GM18870 (cell line): ENCODE measurements around the gene CBLN3.
"Not testable (repeated sequence)": the region's sequence is repeated elsewhere in the genome, so short reads cannot be mapped to it uniquely, and the experiment has no call there.

Source experiments
- ATAC-seq: cut with Tn5 transposase; IDR thresholded peaks from one replicate; pipeline ENCODE4 v1.9.1; 2021; ENCODE audit warnings: moderate library complexity; ENCODE audit not compliant: unreplicated experiment

Gene CBLN3

GRCh38 chr14:24429395-24430142, at the start of gene CBLN3, which contains the start of gene KHNYN:
Gene CBLN3, minus strand, starts transcription at chr14:24429668. Its CDS starts 614 bp downstream, at chr14:24429054.
Gene KHNYN, plus strand, starts transcription at chr14:24429954. Its CDS starts 777 bp downstream, at chr14:24430731.
- peak; percentile 83 for ATAC-seq

GRCh38 chr14:24475261-24475660, 45.8 kb upstream of the CBLN3 start:
- no peak for ATAC-seq

- no peak for ATAC-seq
Observed at GRCh38 chr14:24473211-24473610, 43.7 kb upstream of the CBLN3 start.

DNA sequence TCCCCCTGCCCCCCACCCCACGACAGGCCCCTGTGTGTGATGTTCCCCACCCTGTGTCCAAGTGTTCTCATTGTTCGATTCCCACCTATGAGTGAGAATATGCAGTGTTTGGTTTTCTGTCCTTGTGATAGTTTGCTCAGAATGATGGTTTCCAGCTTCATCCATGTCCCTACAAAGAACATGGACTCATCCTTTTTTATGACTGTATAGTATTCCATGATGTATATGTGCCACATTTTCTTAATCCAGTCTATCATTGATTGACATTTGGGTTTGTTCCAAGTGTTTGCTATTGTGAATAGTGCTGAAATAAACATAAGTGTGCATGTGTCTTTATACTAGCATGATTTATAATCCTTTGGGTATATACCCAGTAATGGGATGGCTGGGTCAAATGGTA, 41.0 kb upstream of the CBLN3 start:
- not testable (repeated sequence) for ATAC-seq

- ATAC-seq = no peak
Observed at GRCh38 chr14:24465805-24466204, 36.3 kb upstream of the CBLN3 start.

DNA sequence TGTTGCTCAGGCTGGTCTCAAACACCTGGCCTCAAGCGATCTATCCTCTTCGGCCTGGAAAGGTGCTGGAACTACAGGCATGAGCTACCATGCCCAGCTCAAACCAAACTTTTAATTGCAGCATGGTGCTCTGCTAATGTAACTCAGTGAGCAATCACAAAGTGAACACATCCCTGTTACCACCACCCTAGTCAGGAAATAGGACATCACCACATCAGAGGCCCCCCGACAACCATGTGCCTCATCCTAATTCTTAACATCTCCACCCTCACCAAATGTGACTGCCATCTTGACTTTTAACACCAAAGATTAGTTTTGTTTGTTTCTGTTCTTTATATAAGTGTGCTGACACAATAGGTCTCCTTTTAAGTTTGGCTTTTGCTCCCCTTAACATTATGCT, 35.9 kb upstream of the CBLN3 start:
- no peak for ATAC-seq

GRCh38 chr14:24463884-24464785, 34.7 kb upstream of the CBLN3 start:
- ATAC-seq = no peak

- ATAC-seq = no peak
Observed at GRCh38 chr14:24463017-24463883, 33.8 kb upstream of the CBLN3 start.

DNA sequence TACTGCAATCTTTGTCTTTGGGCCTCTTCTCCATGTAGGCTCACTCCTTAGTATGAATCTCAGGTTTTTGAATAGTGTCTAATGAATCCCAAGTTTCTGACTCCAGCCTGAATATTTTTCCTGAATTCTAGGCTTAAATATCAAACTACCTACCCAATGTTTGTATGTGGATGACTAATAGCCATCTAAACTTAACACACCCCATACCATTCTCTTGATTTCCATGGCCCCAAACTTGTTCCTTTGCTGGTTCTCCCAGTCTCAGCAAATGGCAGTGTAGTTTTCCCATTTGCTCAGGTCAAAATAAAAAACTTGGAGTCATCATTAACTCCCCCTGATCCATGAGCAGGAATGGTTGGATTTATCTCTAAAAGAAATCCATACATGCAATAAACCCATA, 31.9 kb upstream of the CBLN3 start:
- ATAC-seq = no peak

DNA sequence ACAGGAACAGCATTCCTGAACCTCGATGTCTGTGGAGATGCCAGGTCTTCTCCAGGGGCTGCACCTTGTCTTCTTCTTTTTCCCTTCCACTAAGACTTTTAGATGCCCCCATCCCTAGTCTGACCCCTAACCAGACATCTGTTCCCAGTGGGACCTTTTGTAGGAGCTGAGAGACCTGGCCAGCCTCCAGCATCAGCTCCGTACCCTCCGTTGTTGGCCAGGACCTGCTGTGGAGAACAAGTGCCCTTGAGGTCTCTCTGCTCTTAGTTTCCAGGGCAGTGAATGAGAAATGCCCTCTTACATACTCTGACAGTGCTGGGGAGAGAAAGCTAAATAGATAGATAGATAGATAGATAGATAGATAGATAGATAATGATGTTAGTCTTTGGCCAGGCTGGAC, 29.9 kb upstream of the CBLN3 start:
- no peak for ATAC-seq

- no peak for ATAC-seq
Observed at GRCh38 chr14:24458736-24459135, 29.3 kb upstream of the CBLN3 start.

GRCh38 chr14:24456980-24457379, 27.5 kb upstream of the CBLN3 start:
- ATAC-seq = no peak

- ATAC-seq = not testable (repeated sequence)
Observed at GRCh38 chr14:24450828-24451227, 21.4 kb upstream of the CBLN3 start.

GRCh38 chr14:24443053-24443665, 13.7 kb upstream of the CBLN3 start:
- ATAC-seq = no peak

DNA sequence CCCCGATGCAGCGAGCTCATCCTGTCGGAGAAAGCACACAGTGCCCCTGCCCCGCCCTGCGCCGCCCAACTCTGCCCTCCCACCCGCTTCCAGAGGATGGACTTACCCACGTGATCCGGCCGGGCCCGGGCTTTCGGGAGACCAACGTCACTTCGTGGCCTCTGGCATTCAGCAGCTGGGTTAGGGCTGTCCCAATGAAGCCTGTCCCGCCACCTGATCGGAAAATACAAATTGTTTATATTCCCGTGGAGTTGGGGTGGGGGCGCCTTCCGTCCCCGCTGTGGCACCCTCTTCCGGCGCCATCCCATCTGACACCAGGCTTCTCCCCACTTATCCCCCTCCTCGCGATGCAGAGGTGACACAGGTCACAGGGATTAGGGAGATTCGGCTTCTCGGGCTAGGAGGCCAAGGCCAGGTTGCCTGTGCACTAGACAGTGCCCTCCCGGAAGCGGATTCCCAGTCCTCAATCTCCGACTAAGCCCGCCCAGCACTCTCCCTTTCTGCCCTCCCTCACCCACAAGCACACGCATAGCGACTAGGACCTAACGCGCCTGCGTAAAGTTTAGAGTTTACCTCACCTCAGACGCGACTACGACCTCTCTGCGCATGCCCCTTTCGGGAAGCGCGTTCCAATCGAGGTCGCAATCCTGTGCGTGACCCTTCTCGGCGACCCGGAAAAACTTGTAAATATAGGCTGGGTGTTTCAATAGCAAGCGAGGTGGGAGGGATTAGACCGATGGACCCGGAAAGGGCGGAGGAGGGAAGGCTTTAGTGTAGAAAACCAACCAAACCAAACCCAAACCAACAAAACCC, 13.0 kb upstream of the CBLN3 start, which contains the start of gene SDR39U1:
Gene SDR39U1 (minus strand): TSS at position 537 of the 813 bp plus-strand sequence. CDS start 7 bp downstream, at position 530.
- peak; percentile 92 for ATAC-seq

GRCh38 chr14:24441904-24442239, 12.4 kb upstream of the CBLN3 start:
- no peak for ATAC-seq

- no peak for ATAC-seq
Observed at GRCh38 chr14:24441485-24441884, 12.0 kb upstream of the CBLN3 start.

DNA sequence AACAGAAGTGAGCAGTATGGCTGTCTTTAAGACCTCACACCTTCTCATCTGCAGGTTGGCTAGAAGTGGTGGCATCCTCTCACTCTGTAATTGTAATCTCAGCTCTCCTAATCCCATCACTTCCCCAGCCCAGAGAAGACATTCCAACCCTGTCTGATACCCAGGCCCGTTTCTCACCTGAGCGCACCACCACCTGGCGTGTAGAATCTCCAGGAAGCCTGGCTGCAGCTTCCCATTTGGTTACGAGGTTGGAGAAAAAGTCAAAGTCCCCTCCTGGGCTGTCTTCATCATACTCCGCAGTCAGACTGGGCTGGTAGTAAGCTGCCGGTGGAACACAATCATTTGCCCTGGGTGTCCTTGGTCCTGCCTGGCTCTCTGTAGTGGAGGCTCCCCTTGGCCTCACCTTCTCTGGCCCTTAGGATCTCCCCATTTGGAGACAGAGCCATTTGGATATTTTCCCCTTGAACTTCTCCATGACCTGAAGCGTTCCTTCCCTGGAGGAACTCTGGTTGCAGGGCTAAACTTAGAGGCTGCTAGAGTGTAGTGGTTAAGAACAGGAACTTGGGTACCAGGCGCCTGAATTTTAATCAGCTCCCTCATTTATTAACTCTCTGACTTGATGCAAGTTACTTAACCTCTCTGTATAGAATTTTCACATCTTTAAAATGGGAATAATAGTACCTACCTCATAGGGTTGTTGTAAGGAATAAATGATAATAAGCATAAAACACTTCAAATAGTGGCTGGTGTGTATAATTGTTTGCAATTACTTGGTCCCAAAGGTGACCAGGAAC, 11.3 kb upstream of the CBLN3 start:
- ATAC-seq = no peak
